GM18951 (cell line): ENCODE measurements around the gene LYZL2.
"Not testable (repeated sequence)": the region's sequence is repeated elsewhere in the genome, so short reads cannot be mapped to it uniquely, and the experiment has no call there.

Experiments
- POLR2A ChIP-seq: IDR thresholded peaks from 4 replicates; pipeline ENCODE4 v1.6.1; 2011; ENCODE audit warnings: mild to moderate bottlenecking; ENCODE audit not compliant: insufficient read length, insufficient read depth; ENCODE audit errors: extremely low read depth
- in situ Hi-C: fragments of 300-500 bp; cut with MboI; formaldehyde crosslinking; loops from one replicate; pipeline ENCODE4 v1.12.0; 2022; ENCODE audit warnings: low sequenced_read_pairs, mixed read lengths, inconsistent platforms; ENCODE audit not compliant: unreplicated experiment

Gene LYZL2

DNA sequence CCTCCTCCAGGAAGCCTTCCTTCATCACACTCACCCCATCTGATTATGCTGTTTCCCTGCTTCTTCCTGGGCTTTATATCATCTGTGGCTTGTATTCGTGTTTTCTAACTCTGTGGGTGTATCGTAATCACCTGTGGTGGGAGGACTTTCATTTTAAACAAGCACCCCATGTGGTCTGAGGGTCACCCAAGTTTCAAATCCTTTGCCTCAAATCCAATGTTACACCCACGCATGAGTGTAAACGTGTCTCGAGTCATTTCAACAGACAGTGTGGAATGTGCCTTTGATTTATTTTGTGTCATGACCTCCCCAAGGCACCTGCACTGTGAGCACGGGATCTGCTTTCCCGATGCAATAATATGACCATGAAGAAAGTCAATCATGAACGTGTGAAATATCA is 17.5 kb upstream of the LYZL2 start:
- in situ Hi-C loops: no loop called here
- TF ChIP-seq POLR2A: no peak

DNA sequence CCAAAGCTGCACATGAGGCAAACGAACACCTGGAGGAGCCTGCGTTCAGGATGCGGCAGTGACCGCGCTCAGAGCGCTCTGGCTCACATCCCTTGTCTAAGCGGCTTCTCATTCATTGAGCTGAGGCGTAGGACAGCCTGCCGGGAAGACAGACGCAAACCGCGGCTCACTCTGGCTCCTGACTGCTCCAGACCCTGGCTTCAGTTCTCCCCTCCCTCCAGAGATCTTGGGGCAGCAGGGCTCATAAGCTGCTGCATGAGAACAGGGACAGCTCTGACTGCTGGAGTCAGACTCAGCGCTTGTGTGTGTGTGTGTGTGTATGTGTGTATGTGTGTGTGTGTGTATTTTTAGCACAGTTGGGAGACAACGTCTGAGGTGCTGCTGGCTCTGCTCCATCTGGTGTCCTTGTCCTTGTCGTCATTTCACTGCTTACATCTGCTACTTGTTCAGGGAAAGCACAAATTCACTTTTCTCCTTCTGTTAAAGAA is 15.8 kb upstream of the LYZL2 start:
- in situ Hi-C loops: no loop called here
- no peak for TF ChIP-seq POLR2A

DNA sequence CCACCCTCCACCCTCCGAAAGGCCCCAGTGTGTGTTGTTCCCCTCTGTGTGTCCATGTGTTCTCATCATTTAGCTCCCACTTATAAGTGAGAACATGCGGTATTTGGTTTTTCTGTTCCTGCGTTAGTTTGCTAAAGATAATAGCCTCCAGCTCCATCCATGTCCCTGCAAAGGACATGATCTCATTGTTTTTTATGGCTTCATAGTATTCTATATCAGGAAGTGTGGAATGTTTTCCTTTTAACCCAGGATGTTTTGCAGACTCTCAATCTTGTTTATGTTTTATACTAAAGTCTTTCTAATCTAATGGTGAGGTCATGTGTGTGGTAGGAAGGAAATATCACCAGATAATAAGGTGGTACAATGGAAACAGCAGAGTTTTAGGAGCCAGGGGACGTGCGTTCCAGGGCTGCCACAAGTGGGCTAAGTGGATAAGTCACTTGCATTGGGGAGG is 14.9 kb upstream of the LYZL2 start:
- in situ Hi-C loops: not testable (repeated sequence)

DNA sequence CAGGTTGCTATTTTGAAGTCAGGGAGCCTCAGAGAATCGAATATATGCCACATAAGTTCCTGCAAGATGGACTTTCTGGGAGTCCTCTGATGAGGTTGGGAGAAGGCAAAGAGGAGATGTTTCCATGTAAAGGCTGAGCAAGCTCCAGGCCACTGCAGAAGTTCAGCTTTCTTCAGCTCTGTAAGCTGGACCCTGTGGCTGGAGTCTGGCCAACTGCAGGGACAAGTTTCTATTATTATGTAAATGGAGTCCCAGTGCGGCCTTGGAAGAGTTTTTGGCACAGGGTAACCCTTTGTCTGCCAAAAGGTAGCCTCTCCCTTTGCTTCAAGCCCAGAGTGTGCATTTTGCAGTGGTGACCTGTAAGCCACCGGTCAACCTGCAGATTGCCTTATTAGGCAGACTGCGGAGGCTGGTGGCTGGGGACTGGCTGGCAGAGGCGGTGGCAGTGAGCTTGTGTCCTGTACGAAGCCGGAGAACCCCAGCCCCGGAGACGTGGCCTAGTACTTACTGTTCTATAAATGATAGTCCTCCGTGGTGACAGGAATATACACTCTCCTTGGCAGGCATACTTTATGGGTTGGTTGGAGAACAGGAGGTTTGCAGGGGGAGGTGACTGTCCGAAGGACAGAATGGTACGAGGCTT is 14.1 kb upstream of the LYZL2 start:
- in situ Hi-C loops: not testable (repeated sequence)

DNA sequence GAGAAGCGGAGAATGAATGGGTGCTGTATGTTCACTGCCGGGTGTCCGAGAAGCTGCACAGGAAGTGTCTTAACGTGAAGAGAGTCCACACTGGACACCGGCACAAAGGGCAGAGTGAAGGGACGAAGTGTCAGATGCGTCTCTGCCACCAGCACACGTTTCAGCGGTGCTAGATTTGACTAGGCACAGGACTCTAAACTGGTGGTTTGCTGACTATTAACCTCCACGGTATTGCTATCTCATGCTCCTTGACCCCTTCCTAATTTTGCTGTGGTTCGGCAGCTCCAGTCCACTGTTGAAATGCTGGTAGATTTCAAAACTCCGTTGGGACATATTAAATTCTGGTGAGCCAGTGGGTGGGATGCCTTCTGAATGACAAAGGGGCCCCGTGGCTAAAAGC is 13.3 kb upstream of the LYZL2 start:
- in situ Hi-C loops: not testable (repeated sequence)

DNA sequence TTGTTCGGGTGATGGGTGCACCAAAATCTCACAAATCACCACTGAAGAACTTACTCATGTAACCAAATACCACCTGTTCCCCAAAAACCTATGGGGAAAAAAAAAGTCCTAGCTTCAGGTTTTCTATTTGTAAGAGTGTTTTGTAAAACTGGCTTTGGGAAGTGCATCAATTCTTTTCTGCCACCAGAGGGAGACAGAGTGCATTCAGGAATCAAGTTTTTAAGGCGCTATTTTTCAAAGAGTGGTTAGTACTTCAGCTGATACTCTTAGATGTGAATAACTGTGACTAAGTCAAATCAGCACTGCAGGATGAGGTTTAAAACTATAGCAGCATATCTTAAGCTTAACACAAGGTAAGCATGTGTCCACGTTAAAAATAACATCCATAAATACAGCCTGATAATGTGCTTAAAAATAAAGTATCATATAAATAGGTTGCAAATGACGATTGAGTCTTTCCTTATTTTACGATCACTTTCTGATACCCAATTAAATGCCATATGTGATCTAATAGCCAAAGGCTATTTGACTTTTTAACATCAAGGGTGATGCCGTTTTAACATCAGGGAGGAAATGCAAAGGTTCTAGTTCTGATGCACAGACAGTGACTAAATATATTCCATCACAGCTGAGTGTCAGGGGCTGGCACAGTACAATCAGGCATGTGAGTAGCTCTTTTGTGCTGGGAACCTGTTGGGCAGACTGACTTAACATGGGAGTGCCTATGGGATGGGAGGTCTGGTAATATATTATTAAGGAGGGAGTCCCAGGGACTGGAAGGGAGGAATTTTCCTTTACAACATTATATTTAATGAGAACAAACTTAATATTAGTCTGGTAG is 10.6 kb upstream of the LYZL2 start:
- in situ Hi-C loops: no loop called here
- TF ChIP-seq POLR2A: no peak

DNA sequence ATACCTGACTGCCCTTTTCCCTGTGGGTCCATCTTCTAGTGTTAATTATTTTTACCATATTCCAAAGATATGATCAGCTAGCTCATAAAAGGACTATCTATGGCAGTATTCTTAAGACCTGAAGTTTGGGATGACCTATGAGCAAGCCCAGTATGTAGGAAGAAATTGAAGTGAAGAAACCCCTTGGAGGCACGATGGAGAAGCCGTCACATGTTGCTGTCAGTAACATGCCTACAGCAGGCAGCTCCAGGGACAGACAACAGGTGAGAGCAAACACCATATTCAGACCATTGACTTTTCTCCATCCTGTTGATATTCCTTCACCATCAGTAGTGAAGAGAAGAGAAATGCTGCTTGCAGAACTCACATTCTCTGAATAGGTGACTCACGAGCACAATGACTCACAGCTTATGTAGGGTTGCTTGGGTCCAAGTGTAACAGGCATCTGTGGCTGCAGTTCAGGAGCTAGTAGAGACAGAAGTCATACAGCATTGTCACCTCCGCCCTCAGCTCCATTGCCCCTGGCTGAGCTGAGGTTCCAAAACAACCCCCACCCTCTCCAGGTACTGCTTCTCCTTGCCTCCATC is 8.4 kb upstream of the LYZL2 start:
- TF ChIP-seq POLR2A: no peak

DNA sequence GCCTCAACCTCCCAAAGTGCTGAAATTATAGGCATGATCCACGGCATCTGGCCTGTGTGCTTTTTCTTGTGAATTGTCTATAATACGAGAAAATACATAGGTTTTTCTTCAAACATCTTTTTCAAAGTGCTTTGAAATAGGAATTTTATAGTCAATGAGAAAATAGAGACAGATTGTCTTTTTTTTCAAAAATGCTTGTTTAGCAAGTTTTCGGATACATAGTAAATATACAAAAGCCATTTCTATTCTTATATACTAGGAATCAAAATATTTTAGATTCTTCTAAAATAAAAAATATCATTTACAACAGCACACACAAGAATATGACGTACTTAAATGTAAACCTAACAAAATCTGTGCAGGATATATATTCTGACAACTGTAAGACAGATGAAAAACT is 1.6 kb upstream of the LYZL2 start:
- in situ Hi-C loops: no loop called here
- TF ChIP-seq POLR2A: no peak

More for the DNA sequence above, 8.4 kb upstream of the LYZL2 start:
- in situ Hi-C loops: no loop called here

DNA sequence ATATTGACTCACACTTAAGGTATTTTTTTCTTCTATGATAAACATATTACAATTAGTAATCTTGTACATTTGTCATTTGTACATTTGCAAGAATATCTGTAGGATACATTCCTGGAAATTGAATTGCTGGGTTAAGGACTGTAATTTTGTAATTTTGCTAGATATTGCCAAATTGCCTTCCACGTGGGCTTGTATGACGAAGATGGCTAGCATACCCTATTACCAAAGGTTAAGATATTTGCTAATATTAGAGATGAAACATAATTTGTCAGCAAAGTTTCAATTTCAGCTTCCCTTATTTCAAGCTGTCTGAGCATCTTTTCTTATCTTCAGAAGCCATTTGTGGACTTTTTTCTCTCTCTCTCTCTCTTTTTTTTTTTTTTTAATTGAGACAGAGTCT is 1.0 kb upstream of the LYZL2 start:
- in situ Hi-C loops: no loop called here
- TF ChIP-seq POLR2A: no peak

DNA sequence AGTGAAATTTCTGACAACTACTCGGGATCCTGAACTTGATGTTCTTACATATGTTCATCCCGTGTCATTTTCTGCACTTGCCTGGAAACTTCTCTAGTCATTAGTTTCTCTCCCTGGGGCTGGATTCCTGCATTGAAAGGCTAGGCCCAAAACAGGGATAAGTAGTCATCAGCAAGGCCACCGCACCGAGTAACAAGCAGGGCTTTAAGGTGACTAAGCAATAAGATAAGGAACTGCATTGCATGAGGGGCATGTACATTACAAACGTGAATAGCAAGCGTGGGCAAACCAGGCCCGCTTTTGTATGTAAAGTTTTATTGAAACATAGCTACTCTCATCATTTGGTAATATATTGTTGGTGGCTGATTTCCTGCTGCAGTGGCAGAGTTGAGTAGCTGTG is 977 bp downstream of the LYZL2 start:
- in situ Hi-C loops: loop anchor here (5.0 kb wide), 1 partner anchor 1336 kb away; no protein-coding TSS in a partner anchor

DNA sequence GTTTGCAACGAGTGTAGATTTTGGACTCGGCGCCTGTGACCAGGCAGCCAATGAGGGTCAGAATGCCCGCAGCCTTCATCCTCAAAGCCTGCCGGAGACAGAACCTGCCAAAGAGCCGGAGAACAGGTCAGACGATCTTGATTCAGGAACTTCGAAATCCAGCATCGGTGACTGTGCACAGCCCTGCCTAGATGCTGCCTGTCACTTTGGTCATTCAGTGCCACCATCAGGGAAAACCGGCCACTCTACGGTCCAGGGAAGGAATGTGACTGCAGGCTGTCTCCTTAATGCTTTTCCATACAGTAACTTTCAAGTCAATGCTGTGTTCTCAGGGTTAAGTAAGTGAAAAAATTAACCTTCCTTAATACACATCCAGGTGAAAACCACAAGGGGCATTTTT is 2.7 kb downstream of the LYZL2 start:
- in situ Hi-C loops: loop anchor here (5.0 kb wide), 1 partner anchor 1335 kb away; no protein-coding TSS in a partner anchor

DNA sequence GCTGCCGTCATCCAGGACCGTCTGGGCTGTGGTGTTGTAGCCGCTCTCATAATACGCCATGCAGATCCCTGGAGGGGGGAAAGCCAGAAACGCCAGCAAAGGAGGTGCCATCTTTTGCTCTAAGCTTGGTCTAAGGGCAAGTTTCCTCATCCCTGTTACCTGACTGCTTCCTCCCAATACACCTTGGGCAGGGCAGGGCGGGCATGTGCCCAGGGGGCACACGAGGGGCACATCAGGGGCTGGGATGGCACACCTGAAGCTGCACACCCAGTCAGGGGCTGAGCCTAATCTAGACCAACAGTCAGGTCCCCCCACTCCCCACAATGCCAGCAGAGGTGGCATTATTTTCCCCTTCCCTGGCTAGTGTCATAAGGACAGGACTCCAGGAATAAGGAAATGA is 3.4 kb downstream of the LYZL2 start:
- in situ Hi-C loops: loop anchor here (5.0 kb wide), 1 partner anchor 1334 kb away; no protein-coding TSS in a partner anchor

DNA sequence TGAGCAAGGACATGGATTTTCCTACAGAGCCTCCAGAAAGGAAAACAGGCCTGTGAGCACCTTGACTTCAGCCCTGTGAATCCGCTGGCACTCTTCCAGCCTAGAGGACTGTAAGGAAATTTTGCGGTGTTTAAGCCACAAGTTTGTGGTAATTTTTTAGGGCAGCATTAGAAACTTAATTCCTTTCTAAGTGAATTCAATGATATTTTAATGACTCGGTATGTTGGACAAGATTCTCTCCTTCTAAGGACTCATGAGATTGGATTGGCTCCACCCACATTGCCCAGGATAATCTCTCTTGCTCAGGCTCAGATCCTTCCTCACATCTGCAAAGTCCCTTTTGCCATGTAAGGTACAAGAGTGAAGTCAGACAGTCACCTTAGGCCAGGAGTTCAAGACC is 4.5 kb downstream of the LYZL2 start:
- TF ChIP-seq POLR2A: no peak
- in situ Hi-C loops: loop anchor here (5.0 kb wide), 1 partner anchor 1333 kb away; no protein-coding TSS in a partner anchor

DNA sequence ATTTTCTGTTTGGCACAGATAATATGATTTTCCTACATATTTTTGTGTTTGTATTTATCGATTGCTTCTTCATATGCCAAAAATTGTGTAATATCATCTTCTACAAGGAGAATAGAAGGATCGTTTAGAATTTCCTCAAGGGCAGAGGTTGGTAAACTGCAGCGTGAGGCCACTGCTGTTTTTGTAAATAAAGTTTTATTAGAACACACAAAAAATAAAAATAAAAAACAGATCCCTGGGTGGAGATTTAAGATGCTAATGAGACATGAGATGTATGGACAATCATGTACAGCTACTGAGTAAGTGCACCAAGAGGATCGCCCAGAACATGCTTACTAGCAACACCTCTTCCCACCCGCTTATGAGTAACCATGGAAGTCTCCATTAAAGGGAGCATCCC is 9.6 kb downstream of the LYZL2 start:
- in situ Hi-C loops: no loop called here
- TF ChIP-seq POLR2A: no peak
